H1 (cell line): Measurements from ENCODE around the gene RABGAP1. TPM values are rescaled to one million over a fixed set of nuclear protein-coding genes. Genes with fewer than 3 reads are reported as not detected.

Source experiments
- CTCF ChIA-PET: fragments of 300-600 bp; sonication (Branson Sonifier 250); formaldehyde crosslinking; loops from one replicate; lab custom pipeline; 2021; ENCODE audit not compliant: partially characterized antibody; lab: Charles Lee
- POLR2A ChIA-PET: fragments of 300-600 bp; sonication (Branson Sonifier 250); formaldehyde crosslinking; loops from one replicate; lab custom pipeline; 2021; ENCODE audit warnings: inconsistent platforms; ENCODE audit not compliant: partially characterized antibody; lab: Charles Lee
- DNase-seq, 2 experiments: peaks; one replicate each; pipeline versions ENCODE4 v3.0.0 to v3.0.0-alpha.2; 2010 to 2022; ENCODE audit warnings: low spot score in 2 of 2, low read depth in 1 of 2, mixed read lengths in 1 of 2
- FAIRE-seq: peaks from 2 replicates; lab custom pipeline; 2011; peaks lifted over from hg19 to GRCh38; lab: Jason Lieb, UNC
- H2AFZ ChIP-seq: 2 replicates; pipeline ENCODE4 v1.8.1; 2012; ENCODE audit warnings: low read length, inconsistent platforms
- H2AK5ac ChIP-seq: 2 replicates; pipeline ENCODE4 v1.6.1; 2013; ENCODE audit warnings: low read depth, low read length
- H2BK120ac ChIP-seq: replicated peaks from 2 replicates; pipeline ENCODE3; 2013; ENCODE audit warnings: low read depth, low read length, inconsistent platforms
- H2BK12ac ChIP-seq: 2 replicates; pipeline ENCODE4 v1.6.1; 2013; ENCODE audit warnings: low read depth, low read length
- H2BK15ac ChIP-seq: 2 replicates; pipeline ENCODE4 v1.6.1; 2013; ENCODE audit warnings: low read length
- H2BK20ac ChIP-seq: 2 replicates; pipeline ENCODE4 v1.6.1; 2013; ENCODE audit warnings: low read length
- H2BK5ac ChIP-seq: 2 replicates; pipeline ENCODE4 v1.6.1; 2013; ENCODE audit warnings: low read depth, low read length
- H3K14ac ChIP-seq: 2 replicates; pipeline ENCODE4 v1.6.1; 2013; ENCODE audit warnings: inconsistent platforms; ENCODE audit not compliant: insufficient read length
- H3K18ac ChIP-seq: 2 replicates; pipeline ENCODE4 v1.6.1; 2013; ENCODE audit warnings: low read length; ENCODE audit errors: extremely low read depth
- H3K23ac ChIP-seq: 2 replicates; pipeline ENCODE4 v1.6.1; 2013; ENCODE audit warnings: inconsistent platforms; ENCODE audit not compliant: insufficient read length
- H3K23me2 ChIP-seq: 2 replicates; pipeline ENCODE4 v1.6.1; 2013; ENCODE audit warnings: low read depth, low read length
- H3K27ac ChIP-seq: 2 replicates; pipeline ENCODE4 v1.6.1; 2011; ENCODE audit warnings: low read depth, low read length, inconsistent platforms
- H3K27me3 ChIP-seq, 4 experiments: replicated peaks in 1 of 4; 1 replicate in 1 of 4; 2 replicates in 3 of 4; pipeline versions ENCODE4 v1.6.1 to v1.8.1; 2011 to 2013; ENCODE audit warnings: low read length in 3 of 4, mild to moderate bottlenecking in 3 of 4, inconsistent platforms in 2 of 4, mixed read lengths in 2 of 4, moderate library complexity in 1 of 4; ENCODE audit not compliant: control insufficient read depth in 3 of 4, insufficient read depth in 3 of 4; ENCODE audit errors: extremely low read depth in 1 of 4
- H3K36me3 ChIP-seq, 4 experiments: 2 replicates each; pipeline versions ENCODE4 v1.6.1 to v1.8.1; 2011 to 2013; ENCODE audit warnings: mild to moderate bottlenecking in 4 of 4, low read length in 3 of 4, moderate library complexity in 2 of 4, control low read depth in 1 of 4, inconsistent platforms in 1 of 4; ENCODE audit not compliant: insufficient read depth in 4 of 4, control insufficient read depth in 2 of 4
- H3K4ac ChIP-seq: replicated peaks from 2 replicates; pipeline ENCODE3; 2013; ENCODE audit warnings: low read length, low read depth, mixed read lengths, inconsistent platforms; ENCODE audit not compliant: insufficient read length
- H3K4me1 ChIP-seq, 4 experiments: replicated peaks in 1 of 4; 1 replicate in 1 of 4; 2 replicates in 3 of 4; pipeline versions ENCODE4 v1.6.1 to v1.8.1; 2011 to 2013; ENCODE audit warnings: low read length in 3 of 4, inconsistent platforms in 2 of 4, mixed read lengths in 1 of 4; ENCODE audit not compliant: insufficient read depth in 4 of 4, control insufficient read depth in 3 of 4
- H3K4me2 ChIP-seq, 2 experiments: 2 replicates each; pipeline versions ENCODE4 v1.6.1 to v1.8.1; 2011 to 2013; ENCODE audit warnings: low read depth in 2 of 2, low read length in 2 of 2, control low read depth in 1 of 2, inconsistent platforms in 1 of 2, mild to moderate bottlenecking in 1 of 2; ENCODE audit not compliant: insufficient read depth in 1 of 2
- H3K4me3 ChIP-seq, 4 experiments: fragments of 200-600, 300-600 bp in 1 of 4; sonication (generic), shearing (Covaris generic), sonication (Bioruptor Twin) in 1 of 4; 2 replicates each; pipeline versions ENCODE4 v1.5.1 to v1.8.1; 2011 to 2016; ENCODE audit warnings: low read length in 4 of 4, low read depth in 3 of 4, control low read depth in 2 of 4, inconsistent platforms in 2 of 4, mild to moderate bottlenecking in 2 of 4, mixed read lengths in 1 of 4, moderate library complexity in 1 of 4; ENCODE audit not compliant: insufficient read depth in 2 of 4; ENCODE audit errors: extremely low read depth in 1 of 4
- H3K56ac ChIP-seq: replicated peaks from 2 replicates; pipeline ENCODE3; 2013; ENCODE audit warnings: low read depth, mild to moderate bottlenecking, mixed read lengths, low read length, inconsistent platforms; ENCODE audit not compliant: insufficient read length
- H3K79me1 ChIP-seq: 2 replicates; pipeline ENCODE4 v1.6.1; 2013; ENCODE audit warnings: low read depth, low read length, control low read depth
- H3K79me2 ChIP-seq, 2 experiments: 2 replicates each; pipeline versions ENCODE4 v1.6.1 to v1.8.1; 2012 to 2013; ENCODE audit warnings: low read length in 2 of 2, mild to moderate bottlenecking in 2 of 2, inconsistent platforms in 1 of 2; ENCODE audit not compliant: insufficient read depth in 2 of 2, control insufficient read depth in 1 of 2
- H3K9ac ChIP-seq, 4 experiments: replicated peaks in 1 of 4; 1 replicate in 1 of 4; 2 replicates in 3 of 4; pipeline versions ENCODE4 v1.6.1 to v1.8.1; 2011 to 2013; ENCODE audit warnings: low read depth in 3 of 4, low read length in 3 of 4, control low read depth in 2 of 4, mild to moderate bottlenecking in 2 of 4, moderate library complexity in 2 of 4, inconsistent platforms in 1 of 4; ENCODE audit errors: extremely low read depth in 1 of 4
- H3K9me3 ChIP-seq, 2 experiments: 2 replicates each; pipeline versions ENCODE4 v1.6.1 to v1.8.1; 2012 to 2013; ENCODE audit warnings: mild to moderate bottlenecking in 2 of 2, moderate library complexity in 2 of 2, control low read depth in 1 of 2, inconsistent platforms in 1 of 2, low read depth in 1 of 2, low read length in 1 of 2, mixed read lengths in 1 of 2; ENCODE audit not compliant: insufficient read depth in 2 of 2
- H4K20me1 ChIP-seq, 2 experiments: replicated peaks in 1 of 2; 2 replicates each; pipeline versions ENCODE3 to v1.8.1; 2011 to 2013; ENCODE audit warnings: inconsistent platforms in 2 of 2, low read length in 2 of 2, mild to moderate bottlenecking in 1 of 2; ENCODE audit not compliant: insufficient read depth in 2 of 2, control insufficient read depth in 1 of 2
- H4K5ac ChIP-seq: 2 replicates; pipeline ENCODE4 v1.6.1; 2013; ENCODE audit warnings: low read length, low read depth, mixed read lengths, inconsistent platforms; ENCODE audit not compliant: insufficient read length
- H4K8ac ChIP-seq: 2 replicates; pipeline ENCODE4 v1.8.0; 2013; ENCODE audit warnings: mild to moderate bottlenecking, moderate library complexity, low read length, inconsistent platforms; ENCODE audit not compliant: insufficient read depth; ENCODE audit errors: extremely low read depth
- H4K91ac ChIP-seq: replicated peaks from 2 replicates; pipeline ENCODE3; 2013; ENCODE audit warnings: low read length, mixed read lengths, inconsistent platforms; ENCODE audit not compliant: insufficient read length
- CBX5 ChIP-seq: fragments of 300-800, 300-1000 bp; sonication (generic); IDR thresholded peaks from 2 replicates; pipeline ENCODE4 v1.7.1; 2016; ENCODE audit warnings: antibody characterized with exemption, low read length, low read depth
- KDM5A ChIP-seq: fragments of 200-600 bp; IDR thresholded peaks from 2 replicates; pipeline ENCODE4 v1.7.1; 2012; ENCODE audit warnings: mild to moderate bottlenecking, low read length, inconsistent platforms, mixed read lengths
- PHF8 ChIP-seq: fragments of 200-600 bp; sonication (generic); conservative IDR thresholded peaks from 2 replicates; pipeline ENCODE4 v1.7.1; 2012; ENCODE audit warnings: low read depth, mild to moderate bottlenecking, inconsistent platforms, low read length, moderate library complexity
- SIN3A ChIP-seq, 2 experiments: IDR thresholded peaks in 1 of 2; conservative IDR thresholded peaks in 1 of 2; 2 replicates each; pipeline ENCODE4 v1.6.1; 2011 to 2012; ENCODE audit warnings: low read length in 2 of 2, improper control_type of control experiment in 1 of 2, low read depth in 1 of 2, mild to moderate bottlenecking in 1 of 2
- TAF1 ChIP-seq: IDR thresholded peaks from 2 replicates; pipeline ENCODE4 v1.6.1; 2011; ENCODE audit warnings: mild to moderate bottlenecking, low read depth, low read length
- YY1 ChIP-seq: IDR thresholded peaks from 2 replicates; pipeline ENCODE4 v1.6.1; 2011; ENCODE audit warnings: low read depth, mild to moderate bottlenecking, low read length
- ZNF274 ChIP-seq: IDR thresholded peaks from 2 replicates; pipeline ENCODE4 v1.7.0; 2012; ENCODE audit warnings: low read length, borderline replicate concordance; ENCODE audit errors: extremely low read depth
- WGBS, 2 experiments: shearing (Covaris generic) in 1 of 2; methylation state at CpG; one replicate each; pipeline versions ENCODE4 v1.1.6 to v1.1.7; 2013 to 2015; ENCODE audit warnings: low lambda C conversion rate in 2 of 2, mixed read lengths in 2 of 2, inconsistent platforms in 1 of 2, low coverage in 1 of 2, missing lambda C conversion rate in 1 of 2; ENCODE audit not compliant: insufficient replicate concordance in 2 of 2, insufficient coverage in 1 of 2, insufficient read length in 1 of 2; ENCODE audit errors: extremely low coverage in 1 of 2, missing lambda C conversion rate in 1 of 2; 5-methylcytosine and 5-hydroxymethylcytosine counted together
- polyA plus RNA-seq, 7 experiments: library from polyadenylated mRNA; depleted of rRNA in 3 of 7; stranded (reverse) in 5 of 7; unstranded in 2 of 7; fragments of >200 nt in 5 of 7; fragments of 200-250 nt in 2 of 7; gene quantifications; 1 replicate in 5 of 7; 2 replicates in 1 of 7; 4 replicates in 1 of 7; pipeline versions ENCODE4 v1.2.1 to v1.2.3, GENCODE V29; 2011 to 2013; ENCODE audit warnings: missing spikeins in 2 of 7, mixed read lengths in 2 of 7
- total RNA-seq: library from RNA; stranded (reverse); fragmentation: NEBNext Ultra II Directional; extraction: Animal tissue kit (Norgen Biotek cat#: 25700); gene quantifications from 2 replicates; pipeline ENCODE4 v1.2.1, GENCODE V29; 2021

RABGAP1 gene
- total and polyA plus RNA-seq, 2 of the 8 experiments (the other 6 are each of a cell fraction or from before 2014, with no cell fraction given), result 15.7 to 38.3 TPM

DNA sequence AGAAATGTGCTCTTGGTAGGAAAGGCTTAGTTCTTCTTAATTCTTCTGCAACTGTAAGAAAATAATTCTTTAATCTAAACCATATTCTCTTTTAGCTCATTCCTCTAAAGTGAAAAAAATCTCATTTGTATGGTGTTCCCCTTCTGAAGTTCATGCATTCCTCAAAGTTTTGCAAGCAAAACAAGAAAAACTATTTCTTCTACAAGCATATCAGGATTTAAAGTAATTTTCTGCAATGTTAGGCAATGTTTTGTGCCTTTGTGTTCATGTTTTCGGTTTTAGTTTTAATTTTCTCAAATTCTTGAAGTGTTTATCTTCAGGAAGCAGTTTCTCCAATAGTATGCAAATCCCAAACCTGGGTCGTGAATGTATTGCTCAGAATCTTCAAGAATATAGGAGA is 80.0 kb downstream of the RABGAP1 start:
- Histone ChIP-seq H3K18ac (no peak overlapping the region), H3K4ac (no peak overlapping the region), H3K79me2 (no peaks in the 10 kb centered on the region), H3K23me2 (no peaks in the 10 kb centered on the region), H3K9me3 (no peaks in the 10 kb centered on the region), H3K4me1 (no peaks in the 10 kb centered on the region), H2BK20ac (no peak overlapping the region), H3K4me2 (no peak overlapping the region), H2BK12ac (no peak overlapping the region), H3K56ac (no peak overlapping the region), H4K5ac (no peak overlapping the region), H3K4me3 (no peak overlapping the region), H2AK5ac (no peak overlapping the region), H4K91ac (no peak overlapping the region), H3K36me3 (peaks cover 2 to 58% (median 15%) of the 10 kb centered on the region in 4 experiments; a peak in 5 of 8 replicates), H2AFZ (no peak overlapping the region), H3K27ac (no peak overlapping the region), H3K27me3 (no peaks in the 10 kb centered on the region), H2BK5ac (no peak overlapping the region), H3K14ac (no peak overlapping the region), H3K79me1 (no peaks in the 10 kb centered on the region), H4K20me1 (peaks cover 0 to 2% of the 10 kb centered on the region in 2 experiments), H2BK120ac (no peak overlapping the region), H3K23ac (no peak overlapping the region), H2BK15ac (no peak overlapping the region), H4K8ac (no peak overlapping the region), H3K9ac (no peak overlapping the region)
- POLR2A ChIA-PET, result no interaction called here
- DNase-seq, result no peak
- TF ChIP-seq YY1 (no peak), KDM5A (no peak), SIN3A (conservative IDR thresholded peaks at IDR 0.05 in 1 of 2, IDR thresholded peaks at IDR 0.05 in 1 of 2; ENCODE audit: low read depth in 1 of 2, low read length in 2 of 2) (no peak), TAF1 (no peak), ZNF274 (no peak), PHF8 (no peak), CBX5 (no peak)
- FAIRE-seq, result no peak
- WGBS, 2 experiments, result 85% methylated on average over 2 of the region's 2 CpGs; no CpG with 5 or more reads in 1 of the 2 experiments
- CTCF ChIA-PET, result interaction anchor here (0.6 kb wide), 1 partner anchor 163 kb away, joined by 4 read pairs; no protein-coding TSS in a partner anchor
